Cardiac muscle cell (in vitro differentiated cells and primary cell): ENCODE data around the gene PRRC2A. TPM values are rescaled to one million over a fixed set of nuclear protein-coding genes. Genes with fewer than 3 reads are reported as not detected.

Experiments
- DNase-seq, 2 donors: peaks; one replicate each; pipeline versions ENCODE4 v3.0.0 to v3.0.0-alpha.2; 2010 to 2017; ENCODE audit warnings: low read depth in 1 of 2, low spot score in 1 of 2
- H3K27ac ChIP-seq: fragments of 200-600 bp; sonication (generic); 2 replicates; pipeline ENCODE4 v1.5.1; 2016
- H3K27me3 ChIP-seq: fragments of 200-600 bp; sonication (generic); 2 replicates; pipeline ENCODE4 v1.6.0; 2016; ENCODE audit warnings: control low read depth
- H3K36me3 ChIP-seq: fragments of 200-600 bp; sonication (generic); 2 replicates; pipeline ENCODE4 v1.5.1; 2016; ENCODE audit warnings: control low read depth
- H3K4me1 ChIP-seq: fragments of 200-600 bp; sonication (generic); 2 replicates; pipeline ENCODE4 v1.8.1; 2017; ENCODE audit warnings: low read depth, mild to moderate bottlenecking, mixed run types
- H3K4me3 ChIP-seq: fragments of 200-600 bp; sonication (generic); 2 replicates; pipeline ENCODE4 v1.5.1; 2016; ENCODE audit warnings: mild to moderate bottlenecking
- H3K9me3 ChIP-seq: fragments of 200-600 bp; sonication (generic); 2 replicates; pipeline ENCODE4 v1.5.1; 2017; ENCODE audit warnings: low read depth, mild to moderate bottlenecking, control low read depth
- polyA plus RNA-seq: library from polyadenylated mRNA; unstranded; fragments of >200 nt; fragmentation: Nextera tagmentation; extraction: Ambion mirVana; gene quantifications from 2 replicates; pipeline ENCODE4 v1.2.1, GENCODE V29; 2016
- total RNA-seq: library from RNA; depleted of rRNA; stranded (reverse); fragments of >200 nt; gene quantifications from 2 replicates; pipeline ENCODE4 v1.2.3, GENCODE V29; 2016
- TF ChIP-seq, protein P1 (sequence below): IDR thresholded peaks from 2 replicates; pipeline ENCODE4 v1.5.1; 2012; ENCODE audit warnings: low read depth, mild to moderate bottlenecking, low read length

Gene PRRC2A
- total RNA-seq (144 and 208 TPM in 2 replicates), polyA plus RNA-seq (70.2 and 103 TPM in 2 replicates)

DNA sequence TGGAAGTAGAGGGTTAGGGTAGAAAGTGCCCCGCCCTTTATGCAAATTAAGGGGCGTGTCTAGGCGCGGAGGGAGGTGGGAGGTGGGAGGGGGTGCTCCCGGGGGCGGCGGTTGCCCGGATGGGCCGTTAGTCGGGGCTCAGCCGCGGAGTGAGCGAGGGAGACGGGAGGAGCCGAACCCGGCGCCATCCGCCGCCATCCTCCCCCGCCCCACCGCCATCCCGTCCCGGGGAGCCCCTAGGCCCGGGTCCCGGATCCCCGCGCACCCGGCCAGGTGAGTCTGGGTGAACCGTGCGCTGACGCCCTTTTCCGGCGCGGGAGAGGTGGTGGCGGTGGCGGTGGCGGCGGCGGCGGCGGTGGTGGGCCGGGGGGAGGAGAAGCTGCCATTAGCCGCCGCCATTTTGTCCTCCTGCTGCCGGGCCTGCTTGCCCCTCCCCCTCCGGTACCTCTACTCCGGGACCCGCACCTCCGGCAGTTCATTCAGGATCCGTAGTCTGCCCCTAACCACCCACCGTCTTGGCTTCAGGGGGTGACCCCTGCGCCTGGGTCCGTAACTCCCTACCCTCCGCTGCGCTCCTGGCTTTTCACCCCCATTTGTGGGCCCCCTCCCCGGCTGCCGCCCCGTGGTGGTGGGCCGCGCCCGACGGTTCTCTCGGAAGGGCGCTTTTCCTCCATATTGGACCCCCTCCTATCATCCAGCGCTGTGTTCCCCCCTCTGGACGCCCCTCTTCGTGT, at the start of gene PRRC2A:
Gene PRRC2A, plus strand, starts transcription at position 130 of the 734 bp plus-strand sequence. CDS start 2,075 bp downstream, outside the sequence.
- Histone ChIP-seq H3K27ac (peak within 1 kb of the TSS; percentile 97), H3K36me3 (peaks cover 29% of the 10 kb centered on the region), H3K9me3 (no peaks in the 10 kb centered on the region), H3K4me3 (peak within 1 kb of the TSS; percentile 76), H3K4me1 (peaks cover 4% of the 10 kb centered on the region), H3K27me3 (no peaks in the 10 kb centered on the region)
- TF ChIP-seq, protein P1, sequence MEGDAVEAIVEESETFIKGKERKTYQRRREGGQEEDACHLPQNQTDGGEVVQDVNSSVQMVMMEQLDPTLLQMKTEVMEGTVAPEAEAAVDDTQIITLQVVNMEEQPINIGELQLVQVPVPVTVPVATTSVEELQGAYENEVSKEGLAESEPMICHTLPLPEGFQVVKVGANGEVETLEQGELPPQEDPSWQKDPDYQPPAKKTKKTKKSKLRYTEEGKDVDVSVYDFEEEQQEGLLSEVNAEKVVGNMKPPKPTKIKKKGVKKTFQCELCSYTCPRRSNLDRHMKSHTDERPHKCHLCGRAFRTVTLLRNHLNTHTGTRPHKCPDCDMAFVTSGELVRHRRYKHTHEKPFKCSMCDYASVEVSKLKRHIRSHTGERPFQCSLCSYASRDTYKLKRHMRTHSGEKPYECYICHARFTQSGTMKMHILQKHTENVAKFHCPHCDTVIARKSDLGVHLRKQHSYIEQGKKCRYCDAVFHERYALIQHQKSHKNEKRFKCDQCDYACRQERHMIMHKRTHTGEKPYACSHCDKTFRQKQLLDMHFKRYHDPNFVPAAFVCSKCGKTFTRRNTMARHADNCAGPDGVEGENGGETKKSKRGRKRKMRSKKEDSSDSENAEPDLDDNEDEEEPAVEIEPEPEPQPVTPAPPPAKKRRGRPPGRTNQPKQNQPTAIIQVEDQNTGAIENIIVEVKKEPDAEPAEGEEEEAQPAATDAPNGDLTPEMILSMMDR: no peak
- DNase-seq: peak in 1 of 2 donors; percentile 86

DNA sequence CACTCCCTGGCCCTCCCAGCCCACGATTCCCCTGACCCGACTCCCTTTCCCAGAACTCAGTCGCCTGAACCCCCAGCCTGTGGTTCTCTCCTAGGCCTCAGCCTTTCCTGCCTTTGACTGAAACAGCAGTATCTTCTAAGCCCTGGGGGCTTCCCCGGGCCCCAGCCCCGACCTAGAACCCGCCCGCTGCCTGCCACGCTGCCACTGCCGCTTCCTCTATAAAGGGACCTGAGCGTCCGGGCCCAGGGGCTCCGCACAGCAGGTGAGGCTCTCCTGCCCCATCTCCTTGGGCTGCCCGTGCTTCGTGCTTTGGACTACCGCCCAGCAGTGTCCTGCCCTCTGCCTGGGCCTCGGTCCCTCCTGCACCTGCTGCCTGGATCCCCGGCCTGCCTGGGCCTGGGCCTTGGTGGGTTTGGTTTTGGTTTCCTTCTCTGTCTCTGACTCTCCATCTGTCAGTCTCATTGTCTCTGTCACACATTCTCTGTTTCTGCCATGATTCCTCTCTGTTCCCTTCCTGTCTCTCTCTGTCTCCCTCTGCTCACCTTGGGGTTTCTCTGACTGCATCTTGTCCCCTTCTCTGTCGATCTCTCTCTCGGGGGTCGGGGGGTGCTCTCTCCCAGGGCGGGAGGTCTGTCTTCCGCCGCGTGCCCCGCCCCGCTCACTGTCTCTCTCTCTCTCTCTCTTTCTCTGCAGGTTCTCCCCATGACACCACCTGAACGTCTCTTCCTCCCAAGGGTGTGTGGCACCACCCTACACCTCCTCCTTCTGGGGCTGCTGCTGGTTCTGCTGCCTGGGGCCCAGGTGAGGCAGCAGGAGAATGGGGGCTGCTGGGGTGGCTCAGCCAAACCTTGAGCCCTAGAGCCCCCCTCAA, 48.2 kb upstream of the PRRC2A start, which contains the start of gene LTA:
Gene LTA, plus strand, starts transcription at position 249 of the 871 bp plus-strand sequence. Its CDS starts 454 bp downstream, at position 703.
- no peak for DNase-seq
- TF ChIP-seq, protein P1: no peak
- H3K27me3 ChIP-seq: no peaks in the 10 kb centered on the region

DNA sequence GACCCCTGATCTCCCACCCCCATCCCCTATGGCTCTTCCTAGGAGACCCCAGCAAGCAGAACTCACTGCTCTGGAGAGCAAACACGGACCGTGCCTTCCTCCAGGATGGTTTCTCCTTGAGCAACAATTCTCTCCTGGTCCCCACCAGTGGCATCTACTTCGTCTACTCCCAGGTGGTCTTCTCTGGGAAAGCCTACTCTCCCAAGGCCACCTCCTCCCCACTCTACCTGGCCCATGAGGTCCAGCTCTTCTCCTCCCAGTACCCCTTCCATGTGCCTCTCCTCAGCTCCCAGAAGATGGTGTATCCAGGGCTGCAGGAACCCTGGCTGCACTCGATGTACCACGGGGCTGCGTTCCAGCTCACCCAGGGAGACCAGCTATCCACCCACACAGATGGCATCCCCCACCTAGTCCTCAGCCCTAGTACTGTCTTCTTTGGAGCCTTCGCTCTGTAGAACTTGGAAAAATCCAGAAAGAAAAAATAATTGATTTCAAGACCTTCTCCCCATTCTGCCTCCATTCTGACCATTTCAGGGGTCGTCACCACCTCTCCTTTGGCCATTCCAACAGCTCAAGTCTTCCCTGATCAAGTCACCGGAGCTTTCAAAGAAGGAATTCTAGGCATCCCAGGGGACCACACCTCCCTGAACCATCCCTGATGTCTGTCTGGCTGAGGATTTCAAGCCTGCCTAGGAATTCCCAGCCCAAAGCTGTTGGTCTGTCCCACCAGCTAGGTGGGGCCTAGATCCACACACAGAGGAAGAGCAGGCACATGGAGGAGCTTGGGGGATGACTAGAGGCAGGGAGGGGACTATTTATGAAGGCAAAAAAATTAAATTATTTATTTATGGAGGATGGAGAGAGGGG, 47.0 kb upstream of the PRRC2A start:
- Histone ChIP-seq H3K4me3 (no peak overlapping the region), H3K9me3 (no peaks in the 10 kb centered on the region), H3K4me1 (no peaks in the 10 kb centered on the region), H3K27ac (no peak overlapping the region), H3K36me3 (no peaks in the 10 kb centered on the region), H3K27me3 (no peaks in the 10 kb centered on the region)
- TF ChIP-seq, protein P1: no peak
- DNase-seq: no peak

More for the DNA sequence above, 48.2 kb upstream of the PRRC2A start, which contains the start of gene LTA:
- Histone ChIP-seq H3K4me3 (no peak within 1 kb of the TSS), H3K36me3 (no peaks in the 10 kb centered on the region), H3K9me3 (no peaks in the 10 kb centered on the region), H3K27ac (no peak within 1 kb of the TSS), H3K4me1 (no peaks in the 10 kb centered on the region)

DNA sequence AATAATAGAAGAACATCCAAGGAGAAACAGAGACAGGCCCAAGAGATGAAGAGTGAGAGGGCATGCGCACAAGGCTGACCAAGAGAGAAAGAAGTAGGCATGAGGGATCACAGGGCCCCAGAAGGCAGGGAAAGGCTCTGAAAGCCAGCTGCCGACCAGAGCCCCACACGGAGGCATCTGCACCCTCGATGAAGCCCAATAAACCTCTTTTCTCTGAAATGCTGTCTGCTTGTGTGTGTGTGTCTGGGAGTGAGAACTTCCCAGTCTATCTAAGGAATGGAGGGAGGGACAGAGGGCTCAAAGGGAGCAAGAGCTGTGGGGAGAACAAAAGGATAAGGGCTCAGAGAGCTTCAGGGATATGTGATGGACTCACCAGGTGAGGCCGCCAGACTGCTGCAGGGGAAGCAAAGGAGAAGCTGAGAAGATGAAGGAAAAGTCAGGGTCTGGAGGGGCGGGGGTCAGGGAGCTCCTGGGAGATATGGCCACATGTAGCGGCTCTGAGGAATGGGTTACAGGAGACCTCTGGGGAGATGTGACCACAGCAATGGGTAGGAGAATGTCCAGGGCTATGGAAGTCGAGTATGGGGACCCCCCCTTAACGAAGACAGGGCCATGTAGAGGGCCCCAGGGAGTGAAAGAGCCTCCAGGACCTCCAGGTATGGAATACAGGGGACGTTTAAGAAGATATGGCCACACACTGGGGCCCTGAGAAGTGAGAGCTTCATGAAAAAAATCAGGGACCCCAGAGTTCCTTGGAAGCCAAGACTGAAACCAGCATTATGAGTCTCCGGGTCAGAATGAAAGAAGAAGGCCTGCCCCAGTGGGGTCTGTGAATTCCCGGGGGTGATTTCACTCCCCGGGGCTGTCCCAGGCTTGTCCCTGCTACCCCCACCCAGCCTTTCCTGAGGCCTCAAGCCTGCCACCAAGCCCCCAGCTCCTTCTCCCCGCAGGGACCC, 46.1 kb upstream of the PRRC2A start:
- no peaks in the 10 kb centered on the region for H3K4me1 ChIP-seq
- no peaks in the 10 kb centered on the region for H3K36me3 ChIP-seq
- DNase-seq: no peak
- no peak overlapping the region for H3K4me3 ChIP-seq
- H3K27me3 ChIP-seq: no peaks in the 10 kb centered on the region
- no peaks in the 10 kb centered on the region for H3K9me3 ChIP-seq
- no peak overlapping the region for H3K27ac ChIP-seq
- TF ChIP-seq, protein P1: no peak
